PC-9 (cell line): ENCODE measurements around the gene TRIM44. TPM values are rescaled to one million over a fixed set of nuclear protein-coding genes. Genes with fewer than 3 reads are reported as not detected.

ENCODE experiments used
- BruUV-seq: library from RNA; stranded (reverse); fragments of 400-500 nt; replicated peaks from 2 replicates; lab custom pipeline; 2021; lab: Mats Ljungman, UMichigan
- CTCF ChIA-PET: fragments of 300-600 bp; sonication (Branson Sonifier 250); formaldehyde crosslinking; loops from one replicate; lab custom pipeline; 2022; ENCODE audit warnings: antibody characterized with exemption; lab: Charles Lee
- POLR2A ChIA-PET: fragments of 300-600 bp; sonication (Branson Sonifier 250); formaldehyde crosslinking; loops from one replicate; lab custom pipeline; 2022; ENCODE audit warnings: antibody characterized with exemption; ENCODE audit not compliant: unreplicated experiment; lab: Charles Lee
- DNase-seq, 2 experiments: peaks; one replicate each; pipeline versions ENCODE4 v3.0.0 to v3.0.0-alpha.2; 2015 to 2022; ENCODE audit warnings: mixed read lengths in 1 of 2
- H2AFZ ChIP-seq: fragments of 200-600 bp; sonication (generic); 2 replicates; pipeline ENCODE4 v1.8.1; 2017; ENCODE audit warnings: antibody characterized with exemption
- H3F3A ChIP-seq: fragments of 200-600 bp; sonication (generic); 2 replicates; pipeline ENCODE4 v1.8.1; 2017; ENCODE audit warnings: antibody characterized with exemption, mild to moderate bottlenecking, low read depth; ENCODE audit not compliant: insufficient read depth
- H3K27ac ChIP-seq: fragments of 200-600 bp; sonication (generic); 2 replicates; pipeline ENCODE4 v1.6.1; 2016; ENCODE audit warnings: mixed run types
- H3K27me3 ChIP-seq: fragments of 200-600 bp; sonication (generic); 2 replicates; pipeline ENCODE4 v1.6.1; 2016; ENCODE audit warnings: low read depth, mixed run types; ENCODE audit not compliant: insufficient read depth
- H3K36me3 ChIP-seq: fragments of 200-600 bp; sonication (generic); 2 replicates; pipeline ENCODE4 v1.6.1; 2016; ENCODE audit warnings: low read depth, mixed run types
- H3K4me1 ChIP-seq: fragments of 200-600 bp; sonication (generic); replicated peaks from 2 replicates; pipeline ENCODE4 v1.6.1; 2016; ENCODE audit warnings: mixed run types; ENCODE audit not compliant: insufficient read depth
- H3K4me2 ChIP-seq: fragments of 200-600 bp; sonication (generic); 2 replicates; pipeline ENCODE4 v1.6.1; 2017; ENCODE audit warnings: mixed run types
- H3K4me3 ChIP-seq: fragments of 200-600 bp; sonication (generic); 2 replicates; pipeline ENCODE4 v1.6.1; 2016; ENCODE audit warnings: mixed run types
- H3K79me2 ChIP-seq: fragments of 200-600 bp; sonication (generic); 2 replicates; pipeline ENCODE4 v1.6.1; 2017; ENCODE audit warnings: low read depth, mixed run types
- H3K9me2 ChIP-seq: fragments of 200-600 bp; sonication (generic); 2 replicates; pipeline ENCODE4 v1.8.1; 2017; ENCODE audit warnings: mild to moderate bottlenecking; ENCODE audit not compliant: insufficient read depth
- H3K9me3 ChIP-seq: fragments of 200-600 bp; sonication (generic); 2 replicates; pipeline ENCODE4 v1.8.1; 2016; ENCODE audit warnings: low read depth; ENCODE audit not compliant: insufficient read depth
- H4K20me1 ChIP-seq: fragments of 200-600 bp; sonication (generic); 2 replicates; pipeline ENCODE4 v1.8.1; 2017; ENCODE audit not compliant: insufficient read depth
- CTCF ChIP-seq: fragments of 200-600 bp; sonication (generic); conservative IDR thresholded peaks from 2 replicates; pipeline ENCODE4 v1.6.1; 2017; ENCODE audit warnings: mixed run types, antibody characterized with exemption, mild to moderate bottlenecking, moderate library complexity
- EZH2 ChIP-seq: fragments of 200-600 bp; sonication (generic); IDR thresholded peaks from 2 replicates; pipeline ENCODE4 v1.8.0; 2017; ENCODE audit warnings: antibody characterized with exemption, low read depth
- intact Hi-C: fragments of 100-400 bp; cut with micrococcal nuclease; formaldehyde crosslinking; loops from one replicate; pipeline ENCODE4 v1.10.0; 2022; ENCODE audit not compliant: unreplicated experiment
- total RNA-seq: library from RNA; stranded (reverse); gene quantifications from 2 replicates; pipeline ENCODE4 v1.2.3, GENCODE V29; 2021

The TRIM44 gene
- total RNA-seq, 1 experiment from 2014 or later, result 100 TPM

- CTCF ChIA-PET, result no interaction called here
- BruUV-seq, result no TSS peak
These were observed 30.3 kb upstream of the TRIM44 start for GRCh38 chr11:35632301-35632700.

GRCh38 chr11:35633827-35634423 lies 28.6 kb upstream of the TRIM44 start:
- no peak for DNase-seq
- Histone ChIP-seq H3F3A (peaks cover 18% of the 10 kb centered on the region), H3K27me3 (no peaks in the 10 kb centered on the region), H3K9me2 (no peaks in the 10 kb centered on the region), H3K4me3 (no peak overlapping the region), H4K20me1 (no peaks in the 10 kb centered on the region), H3K36me3 (no peaks in the 10 kb centered on the region), H3K79me2 (no peaks in the 10 kb centered on the region), H3K4me1 (peaks cover 19% of the 10 kb centered on the region), H3K27ac (no peak overlapping the region), H2AFZ (no peak overlapping the region), H3K4me2 (no peak overlapping the region), H3K9me3 (no peaks in the 10 kb centered on the region)
- no TSS peak for BruUV-seq
- intact Hi-C loops, result no loop called here
- TF ChIP-seq CTCF (no peak), EZH2 (no peak)
- ChIA-PET CTCF (no interaction called here), POLR2A (no interaction called here)

More at GRCh38 chr11:35632301-35632700, 30.3 kb upstream of the TRIM44 start:
- Histone ChIP-seq H3K4me3 (no peak overlapping the region), H2AFZ (no peak overlapping the region), H3K9me2 (no peaks in the 10 kb centered on the region), H3K4me1 (peaks cover 18% of the 10 kb centered on the region), H3K27me3 (no peaks in the 10 kb centered on the region), H3K27ac (no peak overlapping the region), H3K9me3 (no peaks in the 10 kb centered on the region), H3K36me3 (no peaks in the 10 kb centered on the region), H3F3A (peaks cover 23% of the 10 kb centered on the region), H4K20me1 (no peaks in the 10 kb centered on the region), H3K79me2 (no peaks in the 10 kb centered on the region), H3K4me2 (no peak overlapping the region)
- TF ChIP-seq EZH2, result no peak
- TF ChIP-seq CTCF, result no peak
- DNase-seq, result no peak
- POLR2A ChIA-PET, result interaction anchor here (0.6 kb wide), 1 partner anchor 62 kb away, joined by 4 read pairs; no protein-coding TSS in a partner anchor
- intact Hi-C loops, result no loop called here

- DNase-seq, result no peak
- BruUV-seq, result no TSS peak
- peaks cover 15% of the 10 kb centered on the region for H3K4me1 ChIP-seq
- no peaks in the 10 kb centered on the region for H3K9me2 ChIP-seq
- no peaks in the 10 kb centered on the region for H3K36me3 ChIP-seq
- no peak overlapping the region for H2AFZ ChIP-seq
- intact Hi-C loops, result no loop called here
- no peak overlapping the region for H3K27ac ChIP-seq
- no peaks in the 10 kb centered on the region for H3K9me3 ChIP-seq
- POLR2A ChIA-PET, result no interaction called here
- no peaks in the 10 kb centered on the region for H3K79me2 ChIP-seq
- CTCF ChIA-PET, result no interaction called here
- H3F3A ChIP-seq, result no peaks in the 10 kb centered on the region
- no peaks in the 10 kb centered on the region for H4K20me1 ChIP-seq
- no peak overlapping the region for H3K4me3 ChIP-seq
- TF ChIP-seq EZH2, result no peak
- no peak for TF ChIP-seq CTCF
- no peaks in the 10 kb centered on the region for H3K27me3 ChIP-seq
- H3K4me2 ChIP-seq, result no peak overlapping the region
These were observed 26.6 kb upstream of the TRIM44 start for GRCh38 chr11:35635933-35636332.
